Activated naive CD8-positive, alpha-beta T cell treated with anti-CD3 and anti-CD28 coated beads for 36 hours (primary cell): ENCODE results near the gene GGCX. TPM values are rescaled to one million over a fixed set of nuclear protein-coding genes. Genes with fewer than 3 reads are reported as not detected.
"Not testable (repeated sequence)": the region's sequence is repeated elsewhere in the genome, so short reads cannot be mapped to it uniquely, and the experiment has no call there.

Source experiments
- DNase-seq: peaks from one replicate; pipeline ENCODE4 v3.0.0; 2021
- H3K27ac Mint-ChIP-seq: one replicate; pipeline ENCODE4 v1.8.0; 2022; ENCODE audit warnings: mild to moderate bottlenecking, moderate library complexity, mixed read lengths
- H3K27me3 Mint-ChIP-seq: one replicate; pipeline ENCODE4 v1.8.0; 2022; ENCODE audit warnings: mild to moderate bottlenecking, mixed read lengths
- H3K36me3 Mint-ChIP-seq: one replicate; pipeline ENCODE4 v1.8.0; 2021; ENCODE audit warnings: mild to moderate bottlenecking, mixed read lengths
- H3K4me1 Mint-ChIP-seq: one replicate; pipeline ENCODE4 v1.8.0; 2021; ENCODE audit warnings: mixed read lengths
- H3K4me3 Mint-ChIP-seq: one replicate; pipeline ENCODE4 v1.8.0; 2022; ENCODE audit warnings: mild to moderate bottlenecking, moderate library complexity, mixed read lengths
- H3K9me3 Mint-ChIP-seq: one replicate; pipeline ENCODE4 v1.8.0; 2022; ENCODE audit warnings: mixed read lengths
- total RNA-seq, 2 experiments: library from RNA; stranded (reverse); gene quantifications; one replicate each; pipeline ENCODE4 v1.2.3, GENCODE V29; 2021

GGCX gene
- total RNA-seq, 2 experiments from 2014 or later, result 19.6 to 19.9 TPM

GRCh38 chr2:85544254-85544691 is 17.0 kb downstream of the GGCX start:
- Mint-ChIP-seq H3K4me1 (peaks cover 38% of the 10 kb centered on the region), H3K36me3 (peaks cover 56% of the 10 kb centered on the region), H3K4me3 (peak overlapping the region; percentile 15), H3K27ac (peak overlapping the region; percentile 68)
- H3K27me3 Mint-ChIP-seq, DNase-seq, H3K9me3 Mint-ChIP-seq: not testable (repeated sequence)

DNA sequence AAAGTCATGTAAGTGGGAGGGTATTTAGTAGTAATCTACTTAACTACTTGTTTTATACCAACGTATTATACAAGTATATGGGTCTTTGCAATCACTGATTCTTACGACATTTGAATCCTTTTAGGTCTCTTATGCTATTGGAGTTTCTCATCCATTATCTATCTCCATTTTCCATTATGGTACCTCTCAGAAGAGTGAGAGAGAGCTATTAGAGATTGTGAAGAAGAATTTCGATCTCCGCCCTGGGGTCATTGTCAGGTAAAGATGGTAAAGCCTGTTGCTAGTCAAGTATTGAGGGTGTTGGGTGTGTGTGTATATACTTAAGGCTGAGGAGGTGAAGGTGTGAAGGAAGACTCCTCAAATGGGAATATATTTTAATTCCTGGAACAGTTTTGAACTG is 18.5 kb downstream of the GGCX start:
- H3K9me3 Mint-ChIP-seq, result no peaks in the 10 kb centered on the region
- DNase-seq, result no peak

DNA sequence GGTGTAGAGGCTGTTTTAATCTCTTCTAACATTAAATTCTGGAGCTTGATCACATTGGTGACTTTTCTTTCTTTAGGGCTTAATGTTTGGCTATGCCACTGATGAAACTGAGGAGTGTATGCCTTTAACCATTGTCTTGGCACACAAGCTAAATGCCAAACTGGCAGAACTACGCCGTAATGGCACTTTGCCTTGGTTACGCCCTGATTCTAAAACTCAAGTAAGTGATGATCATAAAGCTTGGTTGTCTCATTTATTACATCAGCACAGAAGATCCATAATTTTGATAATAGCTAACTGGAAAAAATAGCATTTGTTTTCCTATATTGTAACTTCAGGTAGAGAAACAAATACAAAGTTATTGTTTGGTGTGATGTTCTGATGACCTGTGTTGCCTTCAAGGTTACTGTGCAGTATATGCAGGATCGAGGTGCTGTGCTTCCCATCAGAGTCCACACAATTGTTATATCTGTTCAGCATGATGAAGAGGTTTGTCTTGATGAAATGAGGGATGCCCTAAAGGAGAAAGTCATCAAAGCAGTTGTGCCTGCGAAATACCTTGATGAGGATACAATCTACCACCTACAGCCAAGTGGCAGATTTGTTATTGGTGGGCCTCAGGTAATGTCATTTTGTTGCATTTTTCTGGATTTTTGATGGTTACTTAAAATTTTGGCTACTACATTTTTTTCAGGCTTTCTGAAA is 19.4 kb downstream of the GGCX start:
- Mint-ChIP-seq H3K4me1 (peaks cover 46% of the 10 kb centered on the region), H3K27ac (peak overlapping the region; percentile 94), H3K27me3 (peaks cover 9% of the 10 kb centered on the region), H3K36me3 (peaks cover 67% of the 10 kb centered on the region), H3K4me3 (peak overlapping the region; percentile 97), H3K9me3 (no peaks in the 10 kb centered on the region)
- no peak for DNase-seq

More for the DNA sequence above, 18.5 kb downstream of the GGCX start:
- Mint-ChIP-seq H3K4me1 (peaks cover 39% of the 10 kb centered on the region), H3K4me3 (peak overlapping the region; percentile 97), H3K27me3 (peaks cover 9% of the 10 kb centered on the region), H3K36me3 (peaks cover 63% of the 10 kb centered on the region), H3K27ac (peak overlapping the region; percentile 94)

DNA sequence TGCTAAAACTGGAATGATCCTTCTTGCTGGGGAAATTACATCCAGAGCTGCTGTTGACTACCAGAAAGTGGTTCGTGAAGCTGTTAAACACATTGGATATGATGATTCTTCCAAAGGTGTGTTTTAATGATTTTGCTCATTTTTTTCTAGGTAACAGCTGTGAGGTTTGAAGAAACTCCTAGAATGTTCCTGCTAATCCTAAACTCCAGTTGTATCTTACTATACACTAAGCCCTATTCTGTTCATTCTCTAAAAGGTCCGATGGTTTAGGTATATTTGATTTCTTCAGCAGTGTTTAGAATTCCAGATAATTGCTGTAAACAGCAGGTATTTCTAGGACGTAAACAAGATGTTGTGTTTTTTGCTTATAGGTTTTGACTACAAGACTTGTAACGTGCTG is 20.0 kb downstream of the GGCX start:
- Mint-ChIP-seq H3K4me3 (peak overlapping the region; percentile 97), H3K27me3 (peaks cover 9% of the 10 kb centered on the region), H3K4me1 (peaks cover 52% of the 10 kb centered on the region), H3K9me3 (no peaks in the 10 kb centered on the region), H3K27ac (peak overlapping the region; percentile 94), H3K36me3 (peaks cover 67% of the 10 kb centered on the region)
- DNase-seq, result no peak

- H3K27ac Mint-ChIP-seq, result peak overlapping the region; percentile 94
- H3K4me3 Mint-ChIP-seq, result peak overlapping the region; percentile 97
- H3K27me3 Mint-ChIP-seq, result peaks cover 9% of the 10 kb centered on the region
- H3K9me3 Mint-ChIP-seq, result no peaks in the 10 kb centered on the region
- H3K4me1 Mint-ChIP-seq, result peaks cover 52% of the 10 kb centered on the region
- peaks cover 66% of the 10 kb centered on the region for H3K36me3 Mint-ChIP-seq
- DNase-seq, result no peak
Observed at GRCh38 chr2:85540133-85540648, 21.1 kb downstream of the GGCX start.

DNA sequence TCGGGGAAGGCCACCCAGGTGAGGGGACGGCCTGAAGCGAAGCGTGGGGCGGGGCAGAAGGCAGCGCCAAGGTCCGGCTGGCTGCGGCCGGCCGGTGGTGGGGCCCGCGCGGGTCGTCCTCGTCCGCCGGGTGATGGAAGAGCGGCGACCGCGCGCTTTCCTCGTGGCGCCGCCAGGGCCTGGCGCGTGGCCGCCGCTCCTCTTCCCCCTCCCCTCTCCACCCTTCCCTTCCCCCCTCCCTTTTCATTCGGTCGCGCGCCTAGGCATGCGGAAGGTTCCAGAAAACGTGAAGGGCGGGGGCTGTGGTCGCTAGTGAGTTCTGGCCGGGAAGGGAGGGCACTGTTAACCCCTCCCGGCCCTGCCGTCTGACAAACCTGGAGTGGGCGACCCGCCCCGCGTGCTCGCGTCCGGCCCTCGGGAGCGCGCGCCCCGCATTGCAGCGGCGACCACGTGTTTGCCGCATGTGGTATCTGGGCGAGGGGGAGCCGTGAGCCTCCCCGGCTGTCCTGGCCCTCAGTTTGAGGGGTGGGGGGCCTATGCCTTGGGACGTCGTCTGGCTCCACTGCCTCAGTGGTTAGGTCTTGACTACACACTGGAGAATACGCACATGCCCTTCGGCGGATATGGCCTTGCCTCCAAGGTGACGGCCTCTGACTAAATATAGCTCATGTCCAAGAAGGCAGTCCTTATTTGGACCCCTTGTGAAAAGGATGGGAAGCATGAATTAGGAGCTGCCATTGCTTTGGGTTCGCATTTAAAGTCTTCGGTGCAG is 21.7 kb downstream of the GGCX start:
- H3K27ac Mint-ChIP-seq, result peak overlapping the region; percentile 99
- peaks cover 61% of the 10 kb centered on the region for H3K36me3 Mint-ChIP-seq
- no peaks in the 10 kb centered on the region for H3K9me3 Mint-ChIP-seq
- H3K4me3 Mint-ChIP-seq, result peak overlapping the region; percentile 97
- peak; percentile 77 for DNase-seq
- H3K4me1 Mint-ChIP-seq, result peaks cover 50% of the 10 kb centered on the region
- H3K27me3 Mint-ChIP-seq, result peaks cover 9% of the 10 kb centered on the region

- Mint-ChIP-seq H3K9me3 (no peaks in the 10 kb centered on the region), H3K4me1 (peaks cover 47% of the 10 kb centered on the region), H3K27me3 (peaks cover 9% of the 10 kb centered on the region), H3K36me3 (peaks cover 53% of the 10 kb centered on the region), H3K27ac (peak within 1 kb of the TSS; percentile 99), H3K4me3 (peak within 1 kb of the TSS; percentile 97)
- peak; percentile 93 for DNase-seq
Observed at GRCh38 chr2:85538507-85539360, 22.6 kb downstream of the GGCX start, which contains the start of gene MAT2A. Gene MAT2A, plus strand, starts transcription at chr2:85539168. Its CDS starts 120 bp downstream, at chr2:85539288.

DNA sequence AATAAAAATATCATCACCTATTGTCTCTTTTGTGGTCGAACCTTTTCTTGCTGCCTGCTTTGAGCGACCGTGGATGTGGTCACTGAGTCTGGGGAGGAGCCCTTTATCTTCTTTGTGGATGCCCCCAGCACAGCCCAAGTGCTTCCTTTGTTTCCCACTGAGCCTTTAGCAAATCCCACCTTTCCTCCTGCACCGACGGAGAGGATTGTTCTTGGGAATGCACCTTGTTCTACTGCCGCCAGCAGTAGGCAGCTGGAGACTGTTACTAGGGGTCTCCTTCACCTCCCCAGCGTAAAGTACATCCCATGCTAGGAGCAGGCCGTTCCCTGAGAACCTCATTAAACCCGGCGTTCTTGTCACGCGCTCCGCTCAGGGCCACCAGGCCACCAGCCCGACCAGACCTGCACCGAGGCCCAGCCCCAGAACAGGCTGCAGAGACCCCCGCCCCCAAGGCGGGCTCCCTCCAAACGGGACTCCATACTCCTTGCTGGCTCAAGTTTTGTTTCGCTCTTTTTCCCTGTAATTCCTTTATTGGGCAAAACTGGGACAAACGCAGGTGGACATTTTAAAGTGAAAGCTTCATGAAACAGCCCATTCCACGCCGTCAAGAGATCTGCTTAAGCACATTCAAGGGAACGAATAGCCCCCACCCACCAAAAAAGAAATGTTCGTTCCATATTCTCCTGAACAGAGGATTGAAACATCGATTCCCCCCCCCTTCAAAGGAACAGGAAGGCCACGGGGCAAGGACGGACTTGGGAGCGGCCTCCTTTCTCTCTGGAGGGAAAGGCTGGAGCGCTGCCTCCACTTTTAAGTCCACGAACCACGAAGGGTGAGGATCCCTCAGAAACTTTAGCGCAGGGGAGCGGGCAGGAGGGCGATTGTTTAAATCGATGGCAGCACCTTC is 23.4 kb downstream of the GGCX start:
- Mint-ChIP-seq H3K27me3 (peaks cover 9% of the 10 kb centered on the region), H3K27ac (peak overlapping the region; percentile 99), H3K9me3 (no peaks in the 10 kb centered on the region), H3K36me3 (peaks cover 45% of the 10 kb centered on the region), H3K4me3 (peak overlapping the region; percentile 97), H3K4me1 (peaks cover 42% of the 10 kb centered on the region)
- peak; percentile 42 for DNase-seq

- DNase-seq, result no peak
- Mint-ChIP-seq H3K4me1 (peaks cover 29% of the 10 kb centered on the region), H3K4me3 (no peak overlapping the region), H3K36me3 (peaks cover 31% of the 10 kb centered on the region), H3K9me3 (no peaks in the 10 kb centered on the region), H3K27ac (no peak overlapping the region), H3K27me3 (peaks cover 9% of the 10 kb centered on the region)
Observed at GRCh38 chr2:85536479-85536878, 24.8 kb downstream of the GGCX start.

- no peak for DNase-seq
- Mint-ChIP-seq H3K4me3 (no peak overlapping the region), H3K9me3 (no peaks in the 10 kb centered on the region), H3K4me1 (peaks cover 15% of the 10 kb centered on the region), H3K36me3 (peaks cover 15% of the 10 kb centered on the region), H3K27me3 (peaks cover 6% of the 10 kb centered on the region), H3K27ac (no peak overlapping the region)
Observed at GRCh38 chr2:85534881-85535280, 26.4 kb downstream of the GGCX start.

- Mint-ChIP-seq H3K4me3 (no peak overlapping the region), H3K4me1 (peaks cover 13% of the 10 kb centered on the region), H3K27me3 (peaks cover 5% of the 10 kb centered on the region), H3K9me3 (no peaks in the 10 kb centered on the region), H3K36me3 (peaks cover 9% of the 10 kb centered on the region), H3K27ac (no peak overlapping the region)
- DNase-seq, result no peak
Observed at GRCh38 chr2:85534099-85534498, 27.2 kb downstream of the GGCX start.

- H3K27me3 Mint-ChIP-seq, result peaks cover 5% of the 10 kb centered on the region
- DNase-seq, result no peak
- H3K4me1 Mint-ChIP-seq, result peaks cover 4% of the 10 kb centered on the region
- H3K9me3 Mint-ChIP-seq, result no peaks in the 10 kb centered on the region
- no peak overlapping the region for H3K27ac Mint-ChIP-seq
- H3K4me3 Mint-ChIP-seq, result no peak overlapping the region
- H3K36me3 Mint-ChIP-seq, result no peaks in the 10 kb centered on the region
Observed at GRCh38 chr2:85531589-85531988, 29.7 kb downstream of the GGCX start.

DNA sequence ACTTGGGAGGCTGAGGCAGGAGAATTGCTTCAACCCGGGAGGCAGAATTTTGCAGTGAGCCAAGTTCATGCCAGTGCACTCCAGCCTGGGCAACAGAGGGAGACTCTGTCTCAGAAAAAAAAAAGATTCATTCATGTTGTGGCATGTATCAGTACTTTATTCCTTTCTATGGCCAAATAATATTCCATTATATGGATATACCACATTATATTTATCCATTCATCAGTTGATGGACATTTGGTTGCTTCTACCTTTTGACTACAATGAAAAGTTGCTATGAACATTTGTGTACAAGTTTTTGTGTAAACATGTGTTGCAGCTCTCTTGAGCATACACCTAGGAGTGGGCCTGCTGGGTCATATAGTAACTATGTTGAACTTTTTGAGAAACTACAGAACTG is 31.5 kb downstream of the GGCX start:
- H3K27ac Mint-ChIP-seq, result no peak overlapping the region
- no peak overlapping the region for H3K4me3 Mint-ChIP-seq
- DNase-seq, result no peak
- peaks cover 5% of the 10 kb centered on the region for H3K27me3 Mint-ChIP-seq
- no peaks in the 10 kb centered on the region for H3K4me1 Mint-ChIP-seq
- no peaks in the 10 kb centered on the region for H3K36me3 Mint-ChIP-seq
- H3K9me3 Mint-ChIP-seq, result no peaks in the 10 kb centered on the region

DNA sequence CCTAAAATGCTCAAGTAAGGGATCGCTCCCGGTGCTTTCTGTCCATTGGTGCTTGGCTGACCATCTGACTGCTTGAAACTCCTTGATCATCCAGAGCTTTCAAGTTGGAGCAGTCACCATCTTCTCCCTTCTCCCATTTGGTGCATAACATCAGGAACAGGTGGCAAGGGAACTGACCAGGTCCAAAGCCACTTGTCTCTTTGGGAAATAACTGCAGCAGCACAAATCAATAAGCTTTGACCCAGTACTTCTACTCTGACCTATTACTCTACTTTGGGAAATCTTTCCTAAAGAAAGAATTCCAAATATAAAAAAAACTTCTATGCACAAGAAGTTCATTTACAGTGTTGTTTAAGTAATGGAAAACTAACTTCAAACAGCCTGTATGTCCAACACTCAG is 32.9 kb downstream of the GGCX start:
- H3K27me3 Mint-ChIP-seq, result peaks cover 5% of the 10 kb centered on the region
- no peaks in the 10 kb centered on the region for H3K36me3 Mint-ChIP-seq
- no peak overlapping the region for H3K4me3 Mint-ChIP-seq
- DNase-seq, result no peak
- H3K27ac Mint-ChIP-seq, result no peak overlapping the region
- no peaks in the 10 kb centered on the region for H3K4me1 Mint-ChIP-seq
- no peaks in the 10 kb centered on the region for H3K9me3 Mint-ChIP-seq
